ENCODE data around the gene UNC5A.

The UNC5A gene

DNA sequence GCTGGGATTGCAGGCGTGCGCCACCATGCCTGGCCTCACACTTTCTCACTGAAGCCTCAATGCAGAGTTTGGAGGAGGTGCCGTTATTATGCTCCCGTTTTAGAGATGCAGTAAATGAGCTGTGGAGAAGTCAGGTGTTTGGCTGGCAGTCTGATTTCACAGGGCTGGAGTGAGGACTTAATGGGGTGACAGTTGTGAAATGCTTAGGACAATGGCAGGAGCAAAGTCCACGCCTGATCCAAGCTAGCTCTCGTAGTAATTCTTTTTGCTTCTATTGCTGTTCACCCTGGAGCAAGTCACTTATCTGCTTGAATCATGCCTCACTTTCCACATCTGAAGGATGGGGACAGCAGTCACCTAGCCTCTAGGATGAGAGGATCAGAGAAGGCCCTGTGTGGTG lies 21.8 kb downstream of the UNC5A start:
- no peak for DNase-seq (ENCODE audit: low read depth in 1 of 2, low spot score in 1 of 2)
- in situ Hi-C loops (cut with HindIII; ENCODE audit: low pct_unique_long_range_greater_than_20kb, low sequenced_read_pairs): no loop called here
- no peak for TF ChIP-seq JUND (IDR thresholded peaks at IDR 0.05; ENCODE audit: low read depth)

DNA sequence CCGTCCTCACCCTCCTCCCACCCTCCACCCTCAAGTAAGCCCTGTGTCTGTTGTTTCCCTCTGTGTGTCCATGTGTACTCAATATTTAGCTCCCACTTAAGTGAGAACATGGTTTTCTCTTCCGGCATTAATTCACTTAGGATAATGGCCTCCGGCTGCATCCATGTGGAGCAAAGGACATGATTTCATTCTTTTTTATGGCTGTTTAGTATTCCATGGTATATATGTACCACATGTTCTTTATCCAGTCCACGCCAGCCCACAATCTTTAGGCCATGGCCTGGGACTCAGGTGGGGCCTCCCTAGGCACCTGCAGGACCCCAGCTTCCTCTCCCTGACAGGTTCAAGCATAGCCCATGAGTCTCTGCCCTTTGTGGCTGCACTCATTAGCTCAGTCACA lies 22.9 kb downstream of the UNC5A start:
- no peak for TF ChIP-seq JUND (IDR thresholded peaks at IDR 0.05; ENCODE audit: low read depth)
- no peak for DNase-seq (ENCODE audit: low read depth in 1 of 2, low spot score in 1 of 2)
- in situ Hi-C loops (cut with HindIII; ENCODE audit: low pct_unique_long_range_greater_than_20kb, low sequenced_read_pairs): no loop called here

DNA sequence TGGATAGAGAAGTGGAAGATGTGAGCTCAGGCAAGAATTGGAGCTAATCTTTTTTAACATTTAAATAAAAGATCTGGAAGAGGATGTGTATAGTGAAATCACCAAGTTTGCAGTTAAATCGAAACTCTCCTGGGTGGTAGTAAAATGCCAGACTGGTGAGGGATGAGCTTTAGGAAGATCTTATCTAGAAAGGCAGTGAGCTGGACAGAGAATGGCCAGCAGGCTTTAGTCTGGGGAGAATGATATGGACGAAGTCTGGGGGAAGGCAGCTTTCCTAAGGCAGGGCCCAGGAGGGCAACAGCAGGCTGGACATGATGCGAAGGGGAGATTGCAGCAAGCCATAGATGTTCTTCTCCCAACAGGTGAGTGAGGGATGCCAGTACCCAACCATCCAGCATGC lies 25.6 kb downstream of the UNC5A start:
- no peak for TF ChIP-seq JUND (IDR thresholded peaks at IDR 0.05; ENCODE audit: low read depth)
- in situ Hi-C loops (cut with HindIII; ENCODE audit: low pct_unique_long_range_greater_than_20kb, low sequenced_read_pairs): no loop called here

DNA sequence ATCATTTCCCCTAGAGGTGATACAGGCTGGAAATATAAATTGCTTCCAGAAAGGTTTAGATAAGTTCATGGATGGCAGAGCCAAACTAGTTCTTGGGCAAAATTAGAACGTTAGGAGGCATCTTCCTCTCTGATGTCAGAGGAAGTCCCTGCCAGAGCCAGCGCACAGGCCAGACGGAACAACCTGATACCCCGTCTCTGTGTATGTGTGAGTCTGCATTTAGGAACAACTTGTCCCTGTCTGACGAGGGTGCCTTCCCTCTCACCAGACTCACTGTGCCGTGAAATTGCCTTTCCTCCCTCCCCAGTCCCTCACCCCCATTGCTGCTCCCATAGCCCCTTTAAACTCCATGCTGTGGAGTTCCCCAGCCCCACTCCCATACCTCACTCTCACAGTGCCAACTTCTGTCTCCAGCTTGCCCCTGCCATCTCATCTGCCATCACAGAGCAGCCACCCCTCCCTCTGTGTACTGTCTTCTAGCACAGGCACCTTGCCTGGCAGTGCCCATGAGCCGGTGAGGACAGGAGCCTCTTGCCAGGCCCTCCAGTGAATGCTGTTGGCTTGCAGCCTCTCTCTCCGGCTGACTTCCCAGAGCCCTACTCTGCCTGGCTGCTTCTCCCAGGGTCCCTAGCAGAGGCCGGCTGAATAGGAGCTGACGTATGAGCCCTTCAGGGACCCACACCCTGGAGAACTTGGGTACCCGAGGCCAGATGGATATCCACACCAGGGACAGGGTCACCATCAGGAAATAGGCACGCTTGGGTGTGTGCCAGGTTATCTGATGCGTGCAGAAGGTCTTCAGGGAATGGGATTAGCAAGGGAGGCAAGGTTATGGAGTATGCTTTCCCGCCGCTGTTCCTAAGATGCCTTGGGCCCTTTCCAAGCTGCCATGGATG lies 26.7 kb downstream of the UNC5A start:
- TF ChIP-seq JUND (IDR thresholded peaks at IDR 0.05; ENCODE audit: low read depth): no peak
- DNase-seq (ENCODE audit: low read depth in 1 of 2, low spot score in 1 of 2): no peak
- in situ Hi-C loops (cut with HindIII; ENCODE audit: low pct_unique_long_range_greater_than_20kb, low sequenced_read_pairs): no loop called here

More for the DNA sequence above, 25.6 kb downstream of the UNC5A start:
- no peak for DNase-seq (ENCODE audit: low read depth in 1 of 2, low spot score in 1 of 2)

DNA sequence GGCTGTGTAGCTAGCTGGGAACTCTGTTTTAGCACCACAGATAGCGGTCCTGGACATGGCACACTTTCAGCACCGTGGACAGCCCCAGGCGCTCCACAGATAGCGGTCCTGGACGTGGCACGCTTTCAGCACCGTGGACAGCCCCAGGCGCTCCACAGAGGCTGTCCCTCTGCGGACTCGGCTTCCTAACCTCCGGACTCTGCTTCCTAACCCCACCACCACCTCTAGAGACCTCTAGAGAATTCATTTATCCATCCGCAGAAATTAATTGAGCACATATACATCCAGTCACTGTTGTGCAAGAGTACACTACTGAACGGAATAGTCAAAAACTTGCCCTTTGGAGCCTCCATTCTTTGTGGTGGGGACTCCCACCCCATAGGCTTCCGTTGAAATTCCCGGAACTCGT lies 27.4 kb downstream of the UNC5A start:
- no peak for TF ChIP-seq JUND (IDR thresholded peaks at IDR 0.05; ENCODE audit: low read depth)

DNA sequence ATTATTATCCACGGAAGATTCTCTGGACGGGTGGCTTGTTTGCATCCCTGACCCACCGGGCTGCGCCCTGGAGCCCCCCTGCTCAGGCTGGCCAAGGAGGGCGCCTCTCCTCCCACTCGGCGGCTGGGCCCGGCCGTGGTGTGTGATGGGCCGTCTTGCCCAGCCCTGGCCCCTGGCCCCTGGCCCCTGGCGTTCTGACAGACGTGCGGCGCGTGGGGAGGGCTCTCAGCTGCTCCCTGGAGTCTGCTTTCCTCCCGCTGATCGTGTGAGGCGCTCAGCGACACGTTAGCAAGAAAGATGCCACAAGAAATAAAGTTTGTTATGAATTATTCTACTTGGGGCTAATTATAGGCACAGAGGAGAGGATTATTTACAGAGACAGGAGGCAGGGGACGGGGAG lies 33.3 kb downstream of the UNC5A start:
- in situ Hi-C loops (cut with HindIII; ENCODE audit: low pct_unique_long_range_greater_than_20kb, low sequenced_read_pairs): no loop called here
- no peak for DNase-seq (ENCODE audit: low read depth in 1 of 2, low spot score in 1 of 2)
- TF ChIP-seq JUND (IDR thresholded peaks at IDR 0.05; ENCODE audit: low read depth): no peak

More for the DNA sequence above, 27.4 kb downstream of the UNC5A start:
- in situ Hi-C loops (cut with HindIII; ENCODE audit: low pct_unique_long_range_greater_than_20kb, low sequenced_read_pairs): no loop called here
- peak; percentile 79 to 95 for DNase-seq (ENCODE audit: low read depth in 1 of 2, low spot score in 1 of 2)

- in situ Hi-C loops (cut with HindIII; ENCODE audit: low pct_unique_long_range_greater_than_20kb, low sequenced_read_pairs): no loop called here
- DNase-seq (ENCODE audit: low read depth in 1 of 2, low spot score in 1 of 2): no peak
- no peak for TF ChIP-seq JUND (IDR thresholded peaks at IDR 0.05; ENCODE audit: low read depth)
These were observed 33.9 kb downstream of the UNC5A start for GRCh38 chr5:176844281-176844680.

GRCh38 chr5:176844706-176845391 lies 34.5 kb downstream of the UNC5A start:
- no peak for DNase-seq (ENCODE audit: low read depth in 1 of 2, low spot score in 1 of 2)
- in situ Hi-C loops (cut with HindIII; ENCODE audit: low pct_unique_long_range_greater_than_20kb, low sequenced_read_pairs): no loop called here
- TF ChIP-seq JUND (IDR thresholded peaks at IDR 0.05; ENCODE audit: low read depth): no peak

GRCh38 chr5:176845392-176845713 lies 35.0 kb downstream of the UNC5A start:
- TF ChIP-seq JUND (IDR thresholded peaks at IDR 0.05; ENCODE audit: low read depth): no peak
- in situ Hi-C loops (cut with HindIII; ENCODE audit: low pct_unique_long_range_greater_than_20kb, low sequenced_read_pairs): no loop called here
- no peak for DNase-seq (ENCODE audit: low read depth in 1 of 2, low spot score in 1 of 2)

- no peak for DNase-seq (ENCODE audit: low read depth in 1 of 2, low spot score in 1 of 2)
- in situ Hi-C loops (cut with HindIII; ENCODE audit: low pct_unique_long_range_greater_than_20kb, low sequenced_read_pairs): no loop called here
- no peak for TF ChIP-seq JUND (IDR thresholded peaks at IDR 0.05; ENCODE audit: low read depth)
These were observed 36.2 kb downstream of the UNC5A start for GRCh38 chr5:176846335-176847140.

- DNase-seq (ENCODE audit: low read depth in 1 of 2, low spot score in 1 of 2): no peak
- TF ChIP-seq JUND (IDR thresholded peaks at IDR 0.05; ENCODE audit: low read depth): no peak
- in situ Hi-C loops (cut with HindIII; ENCODE audit: low pct_unique_long_range_greater_than_20kb, low sequenced_read_pairs): no loop called here
These were observed 36.8 kb downstream of the UNC5A start for GRCh38 chr5:176847148-176847547.

- DNase-seq (ENCODE audit: low read depth in 1 of 2, low spot score in 1 of 2): no peak
- in situ Hi-C loops (cut with HindIII; ENCODE audit: low pct_unique_long_range_greater_than_20kb, low sequenced_read_pairs): no loop called here
- TF ChIP-seq JUND (IDR thresholded peaks at IDR 0.05; ENCODE audit: low read depth): no peak
These were observed 37.4 kb downstream of the UNC5A start for GRCh38 chr5:176847726-176848290.

Measured in T47D (cell line).